ENCODE results near the gene TOP2A. TPM values are rescaled to one million over a fixed set of nuclear protein-coding genes. Genes with fewer than 3 reads are reported as not detected.
A peak's percentile ranks its signal among the peaks of the same experiment; 100 is the strongest.

TOP2A gene
- total RNA-seq, 4 donors from 2014 or later: 8.1 to 45.2 (median 22.2) TPM

DNA sequence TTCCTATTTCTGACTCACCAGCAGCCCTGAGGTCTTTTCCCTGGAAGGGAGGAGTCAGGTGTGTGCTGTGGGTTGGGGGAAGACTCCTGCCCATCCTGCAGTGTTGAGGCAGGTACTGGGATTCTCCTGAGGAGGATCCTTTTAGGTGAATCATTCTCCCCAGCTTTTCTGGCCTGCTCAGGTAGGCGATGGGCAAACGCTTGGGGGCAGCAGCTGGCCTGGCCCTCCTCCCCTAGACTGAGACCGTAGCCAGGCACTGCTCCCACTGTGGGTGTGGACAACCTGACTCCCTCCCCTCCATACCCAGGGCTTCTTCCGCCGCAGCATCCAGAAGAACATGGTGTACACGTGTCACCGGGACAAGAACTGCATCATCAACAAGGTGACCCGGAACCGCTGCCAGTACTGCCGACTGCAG, 68.2 kb downstream of the TOP2A start:
- no peaks in the 10 kb centered on the region for H3K9me3 ChIP-seq
- WGBS: 20% methylated on average over 1 of the region's 10 CpGs
- H3K4me1 ChIP-seq: peaks cover 74% of the 10 kb centered on the region
- peak in 1 of 2 donors; percentile 72 for DNase-seq (ENCODE audit: low spot score in 2 of 2)
- TF ChIP-seq POLR2A (IDR thresholded peaks at IDR 0.05) (no peak), POLR2AphosphoS5 (IDR thresholded peaks at IDR 0.05) (no peak), EP300 (IDR thresholded peaks at IDR 0.05) (no peak)
- TF ChIP-seq, protein P1, sequence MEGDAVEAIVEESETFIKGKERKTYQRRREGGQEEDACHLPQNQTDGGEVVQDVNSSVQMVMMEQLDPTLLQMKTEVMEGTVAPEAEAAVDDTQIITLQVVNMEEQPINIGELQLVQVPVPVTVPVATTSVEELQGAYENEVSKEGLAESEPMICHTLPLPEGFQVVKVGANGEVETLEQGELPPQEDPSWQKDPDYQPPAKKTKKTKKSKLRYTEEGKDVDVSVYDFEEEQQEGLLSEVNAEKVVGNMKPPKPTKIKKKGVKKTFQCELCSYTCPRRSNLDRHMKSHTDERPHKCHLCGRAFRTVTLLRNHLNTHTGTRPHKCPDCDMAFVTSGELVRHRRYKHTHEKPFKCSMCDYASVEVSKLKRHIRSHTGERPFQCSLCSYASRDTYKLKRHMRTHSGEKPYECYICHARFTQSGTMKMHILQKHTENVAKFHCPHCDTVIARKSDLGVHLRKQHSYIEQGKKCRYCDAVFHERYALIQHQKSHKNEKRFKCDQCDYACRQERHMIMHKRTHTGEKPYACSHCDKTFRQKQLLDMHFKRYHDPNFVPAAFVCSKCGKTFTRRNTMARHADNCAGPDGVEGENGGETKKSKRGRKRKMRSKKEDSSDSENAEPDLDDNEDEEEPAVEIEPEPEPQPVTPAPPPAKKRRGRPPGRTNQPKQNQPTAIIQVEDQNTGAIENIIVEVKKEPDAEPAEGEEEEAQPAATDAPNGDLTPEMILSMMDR (IDR thresholded peaks at IDR 0.05): no peak
- H3K27me3 ChIP-seq: no peaks in the 10 kb centered on the region
- no peak overlapping the region for H3K4me3 ChIP-seq
- H3K36me3 ChIP-seq: peaks cover 45% of the 10 kb centered on the region
- H3K27ac ChIP-seq: peak overlapping the region; percentile 79

- H3K4me3 ChIP-seq: no peak overlapping the region
- WGBS: 23% methylated on average over 12 of the region's 17 CpGs
- no peak for DNase-seq (ENCODE audit: low spot score in 2 of 2)
- H3K36me3 ChIP-seq: peaks cover 38% of the 10 kb centered on the region
- peaks cover 81% of the 10 kb centered on the region for H3K4me1 ChIP-seq
- TF ChIP-seq EP300 (IDR thresholded peaks at IDR 0.05): no peak
- TF ChIP-seq POLR2AphosphoS5 (IDR thresholded peaks at IDR 0.05): no peak
- TF ChIP-seq, protein P1 (IDR thresholded peaks at IDR 0.05): no peak
- TF ChIP-seq POLR2A (IDR thresholded peaks at IDR 0.05): no peak
- peak overlapping the region; percentile 96 for H3K27ac ChIP-seq
- no peaks in the 10 kb centered on the region for H3K27me3 ChIP-seq
- H3K9me3 ChIP-seq: no peaks in the 10 kb centered on the region
These were observed 68.9 kb downstream of the TOP2A start for GRCh38 chr17:40348562-40349476.

GRCh38 chr17:40348136-40348504, 69.6 kb downstream of the TOP2A start:
- H3K9me3 ChIP-seq: no peaks in the 10 kb centered on the region
- TF ChIP-seq POLR2AphosphoS5 (IDR thresholded peaks at IDR 0.05): no peak
- no peak for TF ChIP-seq POLR2A (IDR thresholded peaks at IDR 0.05)
- TF ChIP-seq, protein P1 (IDR thresholded peaks at IDR 0.05): no peak
- no peak for TF ChIP-seq EP300 (IDR thresholded peaks at IDR 0.05)
- H3K27me3 ChIP-seq: no peaks in the 10 kb centered on the region
- H3K36me3 ChIP-seq: peaks cover 31% of the 10 kb centered on the region
- 32% methylated on average over 5 of the region's 5 CpGs for WGBS
- peaks cover 88% of the 10 kb centered on the region for H3K4me1 ChIP-seq
- H3K4me3 ChIP-seq: no peak overlapping the region
- H3K27ac ChIP-seq: peak overlapping the region; percentile 96
- DNase-seq (ENCODE audit: low spot score in 2 of 2): no peak

DNA sequence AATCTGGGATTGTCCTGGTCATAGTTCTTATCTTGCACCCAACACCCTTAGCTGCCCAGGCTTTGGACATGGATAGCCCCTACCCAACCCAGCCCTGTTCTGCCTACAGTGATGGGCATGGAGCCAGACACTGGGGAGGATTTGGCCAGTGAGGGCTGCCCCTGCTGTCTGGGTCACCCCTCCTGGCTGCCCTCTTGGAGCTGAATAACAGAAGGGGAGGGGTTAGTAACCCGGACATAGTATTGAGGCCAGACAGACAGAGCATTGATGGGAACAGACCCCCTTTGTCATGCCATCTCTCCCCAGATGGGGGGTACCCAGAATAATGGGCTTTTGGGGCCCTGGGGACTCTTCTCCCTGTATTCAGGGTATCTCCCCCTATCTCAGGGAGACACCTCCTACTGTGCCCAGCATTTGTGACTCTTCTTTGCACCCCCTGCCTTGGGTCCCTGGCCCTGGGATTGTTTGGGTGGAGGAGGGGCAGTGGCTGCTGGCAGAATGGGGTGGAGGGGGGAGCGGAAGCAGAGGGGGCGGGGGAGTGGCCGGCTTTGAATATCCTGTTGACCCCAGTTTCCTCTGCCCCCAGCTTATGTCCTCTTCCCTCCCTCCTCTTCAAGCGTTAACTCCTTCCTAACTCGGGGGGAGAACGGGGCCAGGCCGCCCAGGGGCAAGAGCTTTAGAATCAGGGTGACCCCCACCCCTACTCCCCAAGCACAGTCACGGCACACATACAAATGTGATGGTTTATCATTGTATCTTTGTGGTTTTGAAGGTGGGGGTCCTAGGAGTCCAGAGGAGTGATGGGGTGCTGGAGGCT, 70.2 kb downstream of the TOP2A start:
- Histone ChIP-seq H3K4me3 (peak overlapping the region; percentile 70), H3K9me3 (no peaks in the 10 kb centered on the region), H3K27me3 (no peaks in the 10 kb centered on the region), H3K27ac (peak overlapping the region; percentile 96), H3K4me1 (peaks cover 94% of the 10 kb centered on the region), H3K36me3 (peaks cover 26% of the 10 kb centered on the region)
- TF ChIP-seq POLR2A (IDR thresholded peaks at IDR 0.05): no peak
- TF ChIP-seq EP300 (IDR thresholded peaks at IDR 0.05): no peak
- TF ChIP-seq, protein P1 (IDR thresholded peaks at IDR 0.05): no peak
- no peak for TF ChIP-seq POLR2AphosphoS5 (IDR thresholded peaks at IDR 0.05)
- WGBS: 43% methylated on average over 9 of the region's 9 CpGs
- no peak for DNase-seq (ENCODE audit: low spot score in 2 of 2)

GRCh38 chr17:40346765-40347158, 70.9 kb downstream of the TOP2A start:
- Histone ChIP-seq H3K27me3 (no peaks in the 10 kb centered on the region), H3K36me3 (peaks cover 18% of the 10 kb centered on the region), H3K9me3 (no peaks in the 10 kb centered on the region), H3K4me3 (peak overlapping the region; percentile 70), H3K4me1 (peaks cover 95% of the 10 kb centered on the region), H3K27ac (peak overlapping the region; percentile 96)
- TF ChIP-seq POLR2A (IDR thresholded peaks at IDR 0.05) (no peak), POLR2AphosphoS5 (IDR thresholded peaks at IDR 0.05) (no peak), EP300 (IDR thresholded peaks at IDR 0.05) (no peak)
- TF ChIP-seq, protein P1 (IDR thresholded peaks at IDR 0.05): no peak
- no peak for DNase-seq (ENCODE audit: low spot score in 2 of 2)
- 40% methylated on average over 1 of the region's 1 CpG for WGBS
